Body of pancreas (tissue), 4 donors: ENCODE results near the gene SHISA7.
"Not testable (repeated sequence)": the region's sequence is repeated elsewhere in the genome, so short reads cannot be mapped to it uniquely, and the experiment has no call there.

ENCODE experiments used
- CTCF ChIP-seq, 7 experiments: fragments of 450-650 bp in 4 of 7; fragments of 200-600 bp in 3 of 7; sonication (generic) in 3 of 7; IDR thresholded peaks; one replicate each; pipeline ENCODE4 v1.5.1; 2016 to 2019; ENCODE audit warnings: antibody characterized with exemption in 7 of 7
- POLR2A ChIP-seq, 3 donors: fragments of 450-650 bp; IDR thresholded peaks; one replicate each; pipeline ENCODE4 v1.6.1; 2016; ENCODE audit warnings: antibody characterized with exemption in 3 of 3, mild to moderate bottlenecking in 2 of 3

DNA sequence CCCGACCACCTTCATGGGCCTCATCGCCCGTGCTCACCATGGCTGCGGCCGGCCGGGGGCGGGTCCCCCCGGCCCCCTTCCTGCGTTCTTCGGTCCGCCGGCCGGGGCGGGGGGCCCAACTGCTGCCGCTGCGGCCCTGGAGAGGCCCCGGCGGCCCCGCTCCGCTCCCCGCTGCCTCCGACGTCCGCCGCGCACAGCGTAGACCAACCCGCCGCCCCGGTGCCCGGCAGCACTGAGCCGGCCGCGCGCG lies 35.6 kb downstream of the SHISA7 start, which contains the start of gene UBE2S:
- peak in 2 of 3 donors; percentile 89 to 94 for TF ChIP-seq POLR2A (IDR thresholded peaks at IDR 0.05)
- not testable (repeated sequence) for TF ChIP-seq CTCF (IDR thresholded peaks at IDR 0.05)
